HG03432 (cell line): Measurements from ENCODE around the gene NBEA.
"Not testable (repeated sequence)": the region's sequence is repeated elsewhere in the genome, so short reads cannot be mapped to it uniquely, and the experiment has no call there.

Experiments
- ATAC-seq: cut with Tn5 transposase; IDR thresholded peaks from one replicate; pipeline ENCODE4 v1.9.1; 2021; ENCODE audit warnings: mild to moderate bottlenecking, moderate library complexity; ENCODE audit not compliant: unreplicated experiment

The NBEA gene

GRCh38 chr13:35058585-35058984 is 116.5 kb downstream of the NBEA start:
- peak; percentile 78 for ATAC-seq

GRCh38 chr13:35086667-35087066 is 144.6 kb downstream of the NBEA start:
- ATAC-seq = no peak

- no peak for ATAC-seq
These were observed 150.2 kb downstream of the NBEA start for GRCh38 chr13:35092251-35092650.

GRCh38 chr13:35092751-35093150 is 150.7 kb downstream of the NBEA start:
- no peak for ATAC-seq

GRCh38 chr13:35093356-35093755 is 151.3 kb downstream of the NBEA start:
- ATAC-seq = no peak

- ATAC-seq = not testable (repeated sequence)
These were observed 164.7 kb downstream of the NBEA start for GRCh38 chr13:35106771-35107170.

GRCh38 chr13:35107535-35107934 is 165.5 kb downstream of the NBEA start:
- ATAC-seq = no peak

- not testable (repeated sequence) for ATAC-seq
These were observed 171.5 kb downstream of the NBEA start for GRCh38 chr13:35113612-35114011.

- ATAC-seq = no peak
These were observed 185.4 kb downstream of the NBEA start for GRCh38 chr13:35127466-35127865.

- ATAC-seq = no peak
These were observed 187.4 kb downstream of the NBEA start for GRCh38 chr13:35129500-35129899.

- ATAC-seq = no peak
These were observed 189.4 kb downstream of the NBEA start for GRCh38 chr13:35131471-35131870.

- ATAC-seq = no peak
These were observed 194.5 kb downstream of the NBEA start for GRCh38 chr13:35136585-35136984.

GRCh38 chr13:35139591-35139990 is 197.5 kb downstream of the NBEA start:
- no peak for ATAC-seq

GRCh38 chr13:35140321-35140720 is 198.3 kb downstream of the NBEA start:
- ATAC-seq = no peak

- no peak for ATAC-seq
These were observed 198.8 kb downstream of the NBEA start for GRCh38 chr13:35140831-35141230.

- no peak for ATAC-seq
These were observed 201.1 kb downstream of the NBEA start for GRCh38 chr13:35143123-35143522.

- ATAC-seq = no peak
These were observed 202.3 kb downstream of the NBEA start for GRCh38 chr13:35144166-35144890.

GRCh38 chr13:35146686-35147085 is 204.6 kb downstream of the NBEA start:
- ATAC-seq = no peak

- ATAC-seq = peak; percentile 77
These were observed 215.2 kb downstream of the NBEA start for GRCh38 chr13:35157143-35157755.

- no peak for ATAC-seq
These were observed 217.0 kb downstream of the NBEA start for GRCh38 chr13:35159041-35159440.

GRCh38 chr13:35160896-35161295 is 218.8 kb downstream of the NBEA start:
- ATAC-seq = no peak

- no peak for ATAC-seq
These were observed 220.3 kb downstream of the NBEA start for GRCh38 chr13:35162420-35162819.

GRCh38 chr13:35163674-35164073 is 221.6 kb downstream of the NBEA start:
- peak; percentile 68 for ATAC-seq
